ENCODE results near the gene AHCY. TPM values are rescaled to one million over a fixed set of nuclear protein-coding genes. Genes with fewer than 3 reads are reported as not detected.
"Not testable (repeated sequence)": the region's sequence is repeated elsewhere in the genome, so short reads cannot be mapped to it uniquely, and the experiment has no call there.

The AHCY gene
- polyA plus RNA-seq, 1 donor from 2014 or later: 37.1 TPM

- no peak overlapping the region for H3K4me3 ChIP-seq (ENCODE audit: low read length)
- H4K20me1 ChIP-seq (ENCODE audit: insufficient read depth): no peaks in the 10 kb centered on the region
- no peak overlapping the region for H3K27ac ChIP-seq (ENCODE audit: low read length)
- no peaks in the 10 kb centered on the region for H3F3A ChIP-seq (ENCODE audit: insufficient read depth, low read length, poor library complexity, severe bottlenecking)
- H3K27me3 ChIP-seq (ENCODE audit: insufficient read depth, low read depth, low read length): no peaks in the 10 kb centered on the region
- no peaks in the 10 kb centered on the region for H3K9me2 ChIP-seq (ENCODE audit: insufficient read depth, low read length)
- H3K36me3 ChIP-seq (ENCODE audit: insufficient read depth, low read length): no peaks in the 10 kb centered on the region
- no peaks in the 10 kb centered on the region for H3K79me2 ChIP-seq (replicated peaks; ENCODE audit: insufficient read depth, low read length)
- H3K9me3 ChIP-seq (ENCODE audit: low read length): no peaks in the 10 kb centered on the region
- TF ChIP-seq CTCF (IDR thresholded peaks at IDR 0.05; ENCODE audit: poor library complexity, severe bottlenecking) (no peak), POLR2AphosphoS5 (IDR thresholded peaks at IDR 0.05) (no peak), EP300 (conservative IDR thresholded peaks at IDR 0.05; ENCODE audit: poor library complexity, severe bottlenecking) (no peak), SMC3 (conservative IDR thresholded peaks at IDR 0.05; ENCODE audit: poor library complexity) (no peak), EZH2 (IDR thresholded peaks at IDR 0.05; ENCODE audit: borderline replicate concordance, insufficient read depth, low read length, poor library complexity, severe bottlenecking) (no peak), MXI1 (conservative IDR thresholded peaks at IDR 0.05; ENCODE audit: poor library complexity, severe bottlenecking) (no peak), TAF1 (IDR thresholded peaks at IDR 0.05; ENCODE audit: low read depth) (no peak)
- no peak overlapping the region for H2AFZ ChIP-seq (ENCODE audit: low read depth, low read length)
- no peak overlapping the region for H3K4me2 ChIP-seq (ENCODE audit: low read length)
- no peak overlapping the region for H3K9ac ChIP-seq (ENCODE audit: low read length)
These were observed 40.5 kb upstream of the AHCY start for GRCh38 chr20:34343458-34344211.

- H3K9ac ChIP-seq (ENCODE audit: low read length); H3K4me2 ChIP-seq (ENCODE audit: low read length); H2AFZ ChIP-seq (ENCODE audit: low read depth, low read length); H4K20me1 ChIP-seq (ENCODE audit: insufficient read depth); H3K79me2 ChIP-seq (replicated peaks; ENCODE audit: insufficient read depth, low read length); H3K4me3 ChIP-seq (ENCODE audit: low read length); H3K9me2 ChIP-seq (ENCODE audit: insufficient read depth, low read length); H3K27ac ChIP-seq (ENCODE audit: low read length); H3F3A ChIP-seq (ENCODE audit: insufficient read depth, low read length, poor library complexity, severe bottlenecking); H3K36me3 ChIP-seq (ENCODE audit: insufficient read depth, low read length); H3K27me3 ChIP-seq (ENCODE audit: insufficient read depth, low read depth, low read length); H3K9me3 ChIP-seq (ENCODE audit: low read length): not testable (repeated sequence)
These were observed 38.0 kb upstream of the AHCY start for GRCh38 chr20:34341199-34341598.

- not testable (repeated sequence) for H3K4me3 ChIP-seq (ENCODE audit: low read length); H3K27me3 ChIP-seq (ENCODE audit: insufficient read depth, low read depth, low read length); H3K4me2 ChIP-seq (ENCODE audit: low read length); H3K27ac ChIP-seq (ENCODE audit: low read length); H3K9me3 ChIP-seq (ENCODE audit: low read length); H3K9me2 ChIP-seq (ENCODE audit: insufficient read depth, low read length); H3K79me2 ChIP-seq (replicated peaks; ENCODE audit: insufficient read depth, low read length); H3F3A ChIP-seq (ENCODE audit: insufficient read depth, low read length, poor library complexity, severe bottlenecking); H2AFZ ChIP-seq (ENCODE audit: low read depth, low read length); H3K36me3 ChIP-seq (ENCODE audit: insufficient read depth, low read length); H3K9ac ChIP-seq (ENCODE audit: low read length); H4K20me1 ChIP-seq (ENCODE audit: insufficient read depth)
These were observed 37.6 kb upstream of the AHCY start for GRCh38 chr20:34340726-34341125.
